NB4 (cell line): Measurements from ENCODE around the gene DENND1A.

Experiments used
- DNase-seq: peaks from one replicate; pipeline ENCODE4 v3.0.0; 2010; ENCODE audit warnings: low read depth
- H3K4me3 ChIP-seq: one replicate; pipeline ENCODE4 v1.5.1; 2011; ENCODE audit warnings: mild to moderate bottlenecking, low read depth, low read length, moderate library complexity
- CTCF ChIP-seq: IDR thresholded peaks from one replicate; pipeline ENCODE4 v1.5.1; 2012; ENCODE audit warnings: low read depth, low read length
- MAX ChIP-seq: IDR thresholded peaks from 2 replicates; pipeline ENCODE4 v1.6.1; 2011; ENCODE audit warnings: low read depth, low read length
- MYC ChIP-seq: IDR thresholded peaks from 2 replicates; pipeline ENCODE4 v1.6.1; 2011; ENCODE audit warnings: low read depth, low read length
- POLR2A ChIP-seq: IDR thresholded peaks from 2 replicates; pipeline ENCODE4 v1.6.1; 2011; ENCODE audit warnings: mild to moderate bottlenecking; ENCODE audit not compliant: insufficient read length; ENCODE audit errors: extremely low read depth

The DENND1A gene

GRCh38 chr9:123394291-123395235 lies 535.4 kb downstream of the DENND1A start:
- DNase-seq: no peak
- H3K4me3 ChIP-seq: no peak overlapping the region
- TF ChIP-seq POLR2A: no peak
- TF ChIP-seq MAX: no peak
- TF ChIP-seq MYC: no peak
- TF ChIP-seq CTCF: no peak

GRCh38 chr9:123392802-123393201 lies 537.1 kb downstream of the DENND1A start:
- no peak overlapping the region for H3K4me3 ChIP-seq
- DNase-seq: no peak
- no peak for TF ChIP-seq CTCF
- TF ChIP-seq MAX: no peak
- TF ChIP-seq MYC: no peak
- no peak for TF ChIP-seq POLR2A

- TF ChIP-seq MYC (no peak), MAX (no peak), POLR2A (no peak), CTCF (no peak)
- no peak overlapping the region for H3K4me3 ChIP-seq
- DNase-seq: no peak
Observed at GRCh38 chr9:123391946-123392345, 538.0 kb downstream of the DENND1A start.

GRCh38 chr9:123391233-123391632 lies 538.7 kb downstream of the DENND1A start:
- no peak overlapping the region for H3K4me3 ChIP-seq
- TF ChIP-seq MAX: no peak
- no peak for TF ChIP-seq CTCF
- TF ChIP-seq POLR2A: no peak
- no peak for TF ChIP-seq MYC
- no peak for DNase-seq

- no peak overlapping the region for H3K4me3 ChIP-seq
- TF ChIP-seq MYC: no peak
- no peak for DNase-seq
Observed at GRCh38 chr9:123390337-123391135, 539.4 kb downstream of the DENND1A start.

GRCh38 chr9:123389698-123390097 lies 540.2 kb downstream of the DENND1A start:
- TF ChIP-seq POLR2A: no peak
- TF ChIP-seq MAX: no peak
- no peak for TF ChIP-seq CTCF
- no peak for TF ChIP-seq MYC
- H3K4me3 ChIP-seq: no peak overlapping the region
- no peak for DNase-seq
